ENCODE measurements around the gene ZNRF4. TPM values are rescaled to one million over a fixed set of nuclear protein-coding genes. Genes with fewer than 3 reads are reported as not detected.
"Not testable (repeated sequence)": the region's sequence is repeated elsewhere in the genome, so short reads cannot be mapped to it uniquely, and the experiment has no call there.

The ZNRF4 gene
- total RNA-seq, 1 donor from 2014 or later: not detected

DNA sequence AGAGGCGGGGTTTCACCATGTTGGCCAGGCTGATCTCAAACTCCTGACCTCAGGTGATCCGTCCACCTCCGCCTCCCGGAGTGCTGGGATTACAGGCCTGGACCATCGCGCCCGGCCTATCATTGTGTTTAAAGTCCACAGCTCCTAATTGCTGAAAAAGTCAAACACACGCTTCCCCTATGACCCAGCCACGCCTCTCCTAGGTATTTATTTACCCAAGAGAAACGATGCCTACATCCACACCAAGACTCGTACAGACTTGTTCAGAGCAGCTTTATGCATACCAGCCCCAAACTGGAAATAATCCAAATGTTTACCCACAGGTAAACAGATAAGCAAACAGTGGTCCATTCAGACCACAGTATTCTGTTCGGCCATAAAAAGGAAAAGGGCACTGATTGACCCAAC is 15.1 kb downstream of the ZNRF4 start:
- no peak for DNase-seq (ENCODE audit: extremely low read depth, low read depth, low spot score)

DNA sequence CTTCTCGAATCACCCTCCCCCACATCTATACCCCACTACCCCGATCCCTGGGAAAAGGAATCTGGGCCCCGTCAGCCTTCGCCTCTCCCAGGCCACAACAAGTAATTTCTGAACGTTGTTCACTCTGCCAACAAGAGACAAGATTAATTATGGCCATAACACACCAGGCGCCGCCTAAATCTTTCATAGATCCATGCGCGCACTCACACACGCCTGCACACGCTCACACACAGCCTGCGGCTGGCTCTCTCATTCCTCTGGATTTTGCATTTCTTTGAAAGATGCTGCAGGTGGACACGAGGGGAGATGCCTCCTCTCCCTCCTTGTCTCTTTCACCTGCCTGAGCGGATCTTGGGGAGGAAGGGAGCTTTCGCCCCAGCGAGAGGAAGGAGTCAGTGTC is 17.1 kb downstream of the ZNRF4 start:
- no peak for DNase-seq (ENCODE audit: extremely low read depth, low read depth, low spot score)

DNA sequence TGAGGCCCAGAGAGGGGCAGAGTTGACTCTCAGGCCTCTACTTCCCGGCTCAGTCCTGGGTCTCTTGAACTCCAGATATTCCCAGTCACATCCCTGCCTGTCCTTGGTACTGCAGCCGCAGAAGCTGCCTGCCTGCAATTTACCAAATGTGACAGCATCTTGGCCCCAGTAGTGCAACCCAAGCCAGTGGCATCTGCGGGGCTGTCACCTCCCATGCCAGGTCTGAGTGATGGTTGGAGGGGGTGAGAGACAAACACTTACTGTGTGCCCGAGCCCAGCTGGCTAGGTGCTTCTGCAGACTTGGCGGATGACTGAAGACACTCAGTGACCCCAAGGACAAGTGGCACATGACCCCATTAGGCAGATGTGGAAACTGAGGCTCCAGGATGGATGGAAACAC is 18.4 kb downstream of the ZNRF4 start:
- no peak for DNase-seq (ENCODE audit: extremely low read depth, low read depth, low spot score)

DNA sequence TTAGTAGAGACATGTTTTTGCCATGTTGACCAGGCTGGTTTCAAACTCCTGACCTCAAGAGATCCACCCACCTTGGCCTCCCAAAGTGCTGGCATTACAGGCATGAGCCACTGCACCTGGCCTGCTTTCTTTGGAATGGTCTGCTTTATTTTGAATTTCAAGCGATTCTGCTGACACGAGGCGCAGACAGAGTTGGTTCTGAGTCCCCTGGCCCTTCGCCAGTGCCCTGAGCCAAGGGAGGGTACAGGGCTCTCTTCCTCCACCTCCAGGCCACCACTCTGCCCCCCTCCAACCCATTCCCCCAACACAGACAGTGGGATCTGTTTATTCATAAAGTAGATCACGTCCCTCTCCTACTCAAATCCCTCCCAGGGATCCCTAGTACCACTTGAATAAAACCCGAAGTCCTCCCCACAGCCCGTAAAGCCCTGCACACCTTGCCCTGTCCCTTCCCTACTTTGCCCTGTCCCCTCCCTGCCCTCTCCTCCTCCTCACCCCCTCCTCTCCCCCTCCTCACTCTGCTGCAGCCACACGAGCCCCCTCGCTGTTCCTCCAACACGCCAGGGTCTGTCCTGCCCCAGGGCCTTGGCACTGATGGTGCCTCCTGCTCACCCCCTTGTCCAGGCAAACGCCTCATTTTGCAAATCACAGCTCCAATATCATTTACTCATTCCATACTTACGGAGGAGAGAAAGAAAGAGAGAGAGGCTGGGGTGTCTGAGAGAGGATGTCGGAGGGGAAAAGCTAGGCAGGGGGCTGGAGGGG is 22.4 kb downstream of the ZNRF4 start:
- no peak for DNase-seq (ENCODE audit: extremely low read depth, low read depth, low spot score)

DNA sequence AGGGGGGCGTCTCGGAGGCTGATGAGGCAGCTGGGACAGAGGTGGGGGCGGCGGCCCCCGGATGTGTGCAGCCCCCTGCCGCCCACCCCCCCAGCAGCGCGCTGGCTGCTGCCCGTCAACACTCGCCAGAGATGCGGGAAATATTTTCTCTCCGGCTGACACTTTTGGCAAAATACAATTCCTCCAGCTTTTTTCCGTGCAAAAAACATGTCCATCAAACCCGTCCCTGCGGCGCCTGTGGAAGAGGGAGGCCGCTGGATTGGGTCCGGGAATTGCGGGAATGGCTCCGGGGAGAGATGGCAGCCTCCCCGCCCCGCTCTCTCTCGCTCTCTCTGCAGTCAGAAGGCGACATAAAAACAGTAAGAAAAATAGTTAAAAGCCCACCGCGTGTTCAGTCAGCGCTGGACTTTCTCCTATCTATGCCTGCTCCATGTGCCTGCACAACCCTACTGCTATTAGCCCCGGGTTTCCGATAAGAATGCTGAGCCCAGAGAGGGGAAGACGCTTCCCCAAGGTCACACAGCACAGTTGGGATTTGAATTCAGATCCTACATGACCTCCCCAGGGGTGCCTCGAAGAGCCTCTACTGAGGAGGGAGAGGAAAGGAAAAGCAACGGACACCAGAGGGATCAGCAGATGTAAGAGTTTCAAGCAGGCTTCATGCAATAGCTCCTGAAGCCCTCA is 23.2 kb downstream of the ZNRF4 start:
- DNase-seq (ENCODE audit: extremely low read depth, low read depth, low spot score): no peak

DNA sequence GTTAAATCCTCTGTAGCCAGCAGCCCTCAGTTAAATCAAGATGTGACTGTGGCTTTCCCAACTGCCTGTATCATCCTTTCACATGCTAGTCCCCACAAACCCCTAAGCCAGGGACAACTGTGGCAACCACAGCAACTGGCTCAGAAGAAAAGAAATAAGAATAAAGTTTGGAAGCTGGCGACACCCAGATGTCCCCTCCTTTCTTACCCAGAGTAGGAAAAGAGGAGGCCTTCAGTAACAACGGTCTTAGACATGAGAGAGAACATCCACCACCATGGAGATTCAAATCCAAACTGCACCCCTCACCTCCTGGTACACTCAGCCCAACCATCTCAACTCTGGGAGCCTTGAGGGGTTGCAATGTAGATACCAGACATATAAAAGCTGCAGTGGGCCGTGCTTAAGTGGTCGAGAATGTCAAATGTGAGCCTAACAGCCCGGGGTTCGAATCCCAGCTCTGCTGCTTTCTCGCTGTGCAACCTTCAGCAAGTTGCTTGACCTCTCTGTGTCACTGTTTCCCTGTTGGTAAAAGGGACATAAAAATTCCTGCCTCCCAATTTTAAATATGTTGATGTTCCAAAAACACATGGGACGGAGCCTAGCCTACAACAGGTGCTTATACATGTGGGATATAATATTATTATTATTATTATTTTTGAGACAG is 23.8 kb downstream of the ZNRF4 start:
- DNase-seq (ENCODE audit: extremely low read depth, low read depth, low spot score): no peak

DNA sequence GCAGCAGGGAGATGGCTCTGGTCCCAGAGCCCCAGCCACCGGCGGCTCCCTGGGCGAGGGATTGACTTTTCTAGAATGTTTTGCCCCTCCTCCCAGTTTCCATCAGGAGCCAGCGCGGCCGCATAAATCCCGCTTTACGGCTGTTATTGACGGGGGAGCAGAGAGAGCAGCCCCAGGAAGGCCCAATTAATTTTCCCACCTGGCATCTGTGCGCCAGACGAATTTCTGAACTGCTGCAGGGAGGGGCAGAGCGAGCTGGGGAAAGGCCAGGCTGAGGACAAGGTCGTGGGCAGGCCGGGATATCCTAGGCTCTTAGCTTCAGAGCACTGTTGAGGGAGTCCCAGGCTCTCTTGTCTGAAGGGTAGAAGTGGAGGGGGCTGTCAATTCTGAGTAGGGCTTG is 24.7 kb downstream of the ZNRF4 start:
- no peak for DNase-seq (ENCODE audit: extremely low read depth, low read depth, low spot score)

DNA sequence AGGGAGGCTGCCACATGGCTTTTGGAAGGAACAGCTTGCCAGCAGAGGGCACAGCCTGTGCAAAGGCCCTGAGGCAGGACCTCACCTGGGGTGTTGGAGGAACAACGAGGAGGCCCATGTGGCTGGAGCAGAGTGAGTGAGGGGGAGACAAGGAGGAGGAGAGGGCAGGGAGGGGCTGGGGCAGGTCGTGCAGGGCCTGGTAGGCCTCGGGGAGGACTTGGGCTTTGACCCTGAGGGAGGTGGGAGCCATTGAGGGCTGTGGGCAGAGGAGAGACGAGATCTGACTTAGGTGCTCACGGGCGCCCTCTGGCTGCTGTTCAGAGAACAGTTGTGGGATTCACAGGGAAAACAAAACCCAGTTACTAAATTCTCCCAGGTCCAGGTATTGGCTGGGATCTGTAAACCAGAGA is 25.2 kb downstream of the ZNRF4 start:
- DNase-seq (ENCODE audit: extremely low read depth, low read depth, low spot score): no peak

DNA sequence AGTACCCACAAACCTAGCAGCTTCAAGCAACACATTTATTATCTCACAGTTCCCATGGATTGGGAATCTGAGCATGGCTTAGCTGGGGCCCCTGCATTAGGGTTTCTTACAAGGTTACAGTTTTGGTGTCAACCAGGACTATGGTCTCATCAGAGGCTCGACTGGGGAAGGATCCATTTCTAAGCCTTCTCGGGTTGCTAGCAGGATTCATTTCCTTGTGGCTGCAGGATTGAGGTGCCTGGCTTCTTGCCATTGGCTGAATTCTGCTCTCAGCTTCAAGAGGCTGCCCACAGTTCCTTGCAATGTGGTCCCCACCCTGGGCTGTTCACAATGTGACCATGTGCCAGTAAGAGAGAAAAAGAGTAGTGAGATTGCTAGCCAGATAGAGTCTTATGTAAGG is 26.7 kb downstream of the ZNRF4 start:
- DNase-seq (ENCODE audit: extremely low read depth, low read depth, low spot score): no peak

DNA sequence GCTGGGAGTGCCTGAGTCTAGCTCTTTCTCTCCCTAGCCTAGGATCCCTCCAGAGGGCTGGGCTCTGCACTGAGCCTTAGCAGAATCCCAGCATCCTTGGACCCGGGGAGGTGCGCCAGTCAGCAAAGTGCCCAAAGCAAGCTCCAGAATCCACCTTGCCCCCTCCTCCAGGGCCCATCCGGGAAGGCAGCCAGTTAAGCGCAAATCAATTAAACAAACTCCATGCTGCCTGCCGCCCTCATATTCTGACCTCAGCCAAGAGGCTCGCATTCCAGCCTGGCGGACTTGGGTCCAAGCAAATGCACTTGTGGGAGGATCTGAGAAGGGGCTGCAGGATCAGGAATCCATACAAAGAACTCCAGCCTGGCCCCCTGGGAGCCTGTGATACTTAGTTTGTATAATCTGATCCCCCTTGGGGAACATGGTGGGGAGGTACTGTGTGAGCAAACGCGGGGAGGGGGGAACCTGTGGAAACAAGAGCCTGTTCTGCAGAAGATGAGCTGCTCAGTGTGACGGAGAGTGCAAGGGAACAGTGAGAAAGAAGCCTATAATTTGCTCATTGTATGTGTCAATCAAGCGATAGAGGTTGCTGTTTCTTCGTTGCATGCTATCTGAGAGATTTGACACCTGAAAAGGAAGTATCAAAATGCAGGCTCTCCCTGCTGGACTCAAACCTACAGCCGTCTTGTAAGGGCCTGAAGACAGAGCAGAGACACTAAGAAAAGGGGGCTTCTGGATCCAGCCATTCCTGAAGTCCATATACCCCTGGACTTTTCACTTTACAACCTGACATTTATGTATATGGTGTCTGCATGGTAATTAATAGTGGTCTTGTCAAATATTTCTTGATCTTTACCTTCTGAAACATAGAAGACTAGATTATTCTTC is 29.4 kb downstream of the ZNRF4 start:
- DNase-seq (ENCODE audit: extremely low read depth, low read depth, low spot score): no peak

DNA sequence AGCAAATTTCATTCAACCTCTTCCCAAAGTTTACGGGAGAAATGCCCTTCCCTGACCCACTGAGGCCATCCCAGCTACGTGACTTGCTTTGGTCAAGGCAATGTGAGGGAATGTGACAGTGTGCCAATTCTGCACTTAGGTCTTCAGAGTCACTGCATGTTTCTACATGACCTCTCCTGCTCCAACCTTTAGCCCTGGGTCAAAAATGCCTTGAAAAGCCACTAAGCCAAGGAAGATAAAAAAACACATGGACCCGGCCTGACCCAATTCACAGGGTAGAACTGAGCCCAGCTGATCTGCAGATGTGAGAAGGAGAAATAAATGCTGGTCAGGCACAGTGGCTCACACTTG is 30.0 kb downstream of the ZNRF4 start:
- DNase-seq (ENCODE audit: extremely low read depth, low read depth, low spot score): no peak

DNA sequence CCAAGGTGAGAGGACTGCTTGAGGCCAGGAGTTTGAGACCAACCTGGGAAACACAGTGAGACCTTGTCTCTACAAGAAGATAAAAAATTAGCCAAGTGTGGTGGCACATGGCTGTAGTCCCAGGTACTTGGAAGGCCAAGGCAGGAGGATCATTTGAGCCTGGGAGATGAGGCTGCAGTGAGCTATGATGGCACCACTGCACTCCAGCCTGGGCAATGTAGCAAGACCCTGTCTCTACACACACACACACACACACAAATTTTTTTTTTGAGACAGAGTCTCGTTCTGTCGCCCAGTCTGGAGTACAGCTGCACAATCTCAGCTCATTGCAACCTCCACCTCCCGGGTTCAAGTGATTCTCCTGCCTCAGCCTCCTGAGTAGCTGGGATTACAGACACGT is 30.4 kb downstream of the ZNRF4 start:
- not testable (repeated sequence) for DNase-seq (ENCODE audit: extremely low read depth, low read depth, low spot score)

DNA sequence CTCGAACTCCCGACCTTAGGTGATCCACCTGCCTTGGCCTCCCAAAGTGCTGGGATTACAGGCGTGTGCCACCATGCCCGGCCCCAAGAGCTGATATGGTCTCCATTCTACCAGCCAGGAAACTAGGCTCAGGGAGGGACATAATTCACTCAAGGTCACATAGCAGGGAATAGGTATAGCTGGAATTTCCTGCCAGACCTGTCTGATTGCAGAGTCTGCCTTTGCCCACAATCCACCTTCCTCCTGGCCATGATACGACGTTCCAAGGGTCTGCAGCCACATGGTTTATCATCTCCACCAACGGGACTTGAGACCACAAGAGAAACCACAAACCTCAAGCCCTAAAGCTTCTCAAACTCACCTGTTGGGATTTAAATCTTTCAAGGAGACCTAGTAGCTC is 32.0 kb downstream of the ZNRF4 start:
- no peak for DNase-seq (ENCODE audit: extremely low read depth, low read depth, low spot score)

DNA sequence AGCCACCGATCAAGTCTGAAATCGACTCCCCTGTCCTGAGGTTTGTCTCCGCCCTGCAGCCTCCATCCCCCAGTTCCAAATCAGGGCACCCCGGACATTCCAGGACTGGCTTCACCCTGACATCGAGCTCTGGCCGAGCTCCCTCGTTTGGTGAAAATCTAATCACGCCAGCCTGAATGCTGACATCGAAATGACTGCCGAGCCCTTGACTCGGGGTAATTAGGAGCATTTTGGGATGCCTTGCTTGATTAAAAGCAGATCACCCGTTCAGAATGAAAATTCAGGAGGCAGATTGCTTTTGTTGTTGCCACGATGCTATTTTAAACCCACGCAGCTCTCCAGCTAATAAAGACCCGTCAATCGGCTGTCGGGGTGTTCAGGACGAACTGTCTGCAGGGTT is 34.3 kb downstream of the ZNRF4 start:
- DNase-seq (ENCODE audit: extremely low read depth, low read depth, low spot score): no peak

DNA sequence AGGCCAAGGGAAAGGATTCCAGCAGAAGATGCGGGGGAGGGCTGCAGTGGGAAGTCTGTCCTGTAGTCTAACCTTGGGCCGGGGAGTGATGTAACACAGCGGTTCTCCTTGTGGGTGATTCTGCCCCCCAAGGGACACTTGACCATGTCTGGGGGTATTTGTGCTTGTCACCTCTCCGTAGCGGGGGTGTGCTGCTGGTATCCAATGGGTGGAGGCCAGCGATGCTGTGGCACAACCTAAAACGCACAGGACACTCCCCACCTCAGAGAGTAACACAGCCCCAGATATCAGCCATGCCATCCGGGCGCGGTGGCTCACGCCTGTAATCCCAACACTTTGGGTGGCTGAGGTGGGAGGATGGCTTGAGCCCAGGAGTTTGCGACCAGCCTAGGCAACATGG is 36.3 kb downstream of the ZNRF4 start:
- no peak for DNase-seq (ENCODE audit: extremely low read depth, low read depth, low spot score)

DNA sequence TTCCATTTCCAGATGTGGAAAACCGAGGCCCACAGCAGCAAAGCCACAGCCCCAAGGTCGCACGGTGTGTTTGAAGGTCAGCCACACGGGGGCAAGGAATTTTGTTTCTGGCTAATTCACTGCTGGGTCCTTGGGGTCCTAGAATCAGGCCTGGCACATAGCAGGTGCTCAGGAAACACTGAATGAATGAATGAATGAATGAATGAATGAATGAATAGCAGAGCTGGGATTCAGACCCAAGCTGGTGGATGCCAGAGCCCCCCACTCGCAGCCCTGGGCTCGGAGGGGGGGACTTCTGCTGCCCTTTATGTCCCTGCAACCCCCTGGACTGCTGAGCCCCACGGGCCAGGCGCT is 37.0 kb downstream of the ZNRF4 start:
- no peak for DNase-seq (ENCODE audit: extremely low read depth, low read depth, low spot score)

DNA sequence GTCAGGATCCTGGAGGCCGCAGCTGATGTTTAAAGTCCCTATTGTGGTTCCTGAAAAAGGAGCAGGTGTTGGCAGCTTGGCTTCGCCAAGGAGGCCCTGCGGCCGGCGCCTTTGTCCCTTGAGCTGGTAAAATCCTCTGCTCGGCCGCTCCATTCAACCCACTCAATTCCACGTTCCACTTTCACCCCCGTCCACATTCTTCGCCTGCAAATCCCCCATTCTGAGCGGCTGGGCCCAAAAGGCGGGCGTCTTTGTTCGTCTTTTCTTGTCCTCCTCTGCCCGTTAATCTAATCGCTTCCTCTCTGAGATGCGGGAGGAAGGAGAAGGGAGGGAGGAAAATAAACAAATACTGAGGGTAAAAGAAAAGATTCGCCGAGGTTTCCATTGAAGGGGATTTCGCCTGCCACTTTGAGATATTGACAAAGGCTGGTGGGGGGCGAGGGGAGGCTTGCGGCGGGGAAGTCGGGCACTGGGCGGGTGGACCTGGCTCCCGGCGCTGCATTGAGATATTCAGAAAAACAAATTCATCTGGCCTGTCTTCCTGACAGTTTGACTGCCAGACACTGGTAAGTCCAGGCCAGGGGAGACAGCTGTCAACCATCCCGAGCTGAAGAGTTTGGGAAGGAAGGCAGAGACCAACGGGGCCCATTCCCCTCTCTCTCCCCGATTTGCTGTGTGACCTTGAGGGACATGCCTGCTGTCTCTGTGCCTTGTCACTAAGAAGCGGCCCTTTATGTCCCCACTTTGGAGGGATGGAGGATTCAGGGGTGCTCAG is 37.6 kb downstream of the ZNRF4 start:
- DNase-seq (ENCODE audit: extremely low read depth, low read depth, low spot score): no peak

DNA sequence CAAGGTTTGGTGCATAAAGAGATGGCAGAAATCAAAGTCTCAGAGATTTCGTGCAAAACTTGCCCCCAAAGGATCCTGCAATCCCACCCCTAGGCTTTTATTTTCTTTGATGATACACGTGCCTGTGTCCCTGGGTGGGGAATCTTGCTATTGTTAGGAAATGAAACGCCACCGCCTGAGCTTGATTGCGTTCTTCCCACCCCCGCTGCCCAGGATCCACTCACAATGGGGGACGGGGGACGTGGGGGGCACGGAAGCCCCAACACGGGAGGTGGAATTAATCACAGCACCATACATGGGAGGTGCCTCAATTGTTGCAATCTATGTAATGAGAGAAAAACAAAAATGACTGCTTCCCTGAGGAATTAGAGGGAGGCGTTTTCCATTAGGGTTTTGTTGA is 39.6 kb downstream of the ZNRF4 start:
- DNase-seq (ENCODE audit: extremely low read depth, low read depth, low spot score): no peak

DNA sequence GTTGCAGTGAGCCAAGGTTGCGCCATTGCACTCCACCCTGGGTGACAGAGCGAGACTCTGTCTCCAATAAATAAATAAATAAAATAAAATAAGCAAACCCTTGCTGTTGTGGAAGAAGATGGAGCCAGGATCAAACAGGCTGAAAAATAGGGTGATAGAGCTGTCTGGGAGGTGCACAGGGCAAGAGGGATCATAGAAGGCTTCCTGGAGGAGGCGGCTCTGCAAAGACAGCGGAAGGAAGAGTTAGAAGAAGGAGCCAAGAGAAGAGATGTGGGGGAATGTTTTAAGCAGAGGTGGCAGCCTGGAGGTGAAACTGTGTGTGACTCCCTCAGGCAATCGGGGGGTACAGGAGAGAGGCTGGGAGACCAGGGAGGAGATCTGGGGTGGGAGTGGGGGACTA is 40.6 kb downstream of the ZNRF4 start:
- no peak for DNase-seq (ENCODE audit: extremely low read depth, low read depth, low spot score)

DNA sequence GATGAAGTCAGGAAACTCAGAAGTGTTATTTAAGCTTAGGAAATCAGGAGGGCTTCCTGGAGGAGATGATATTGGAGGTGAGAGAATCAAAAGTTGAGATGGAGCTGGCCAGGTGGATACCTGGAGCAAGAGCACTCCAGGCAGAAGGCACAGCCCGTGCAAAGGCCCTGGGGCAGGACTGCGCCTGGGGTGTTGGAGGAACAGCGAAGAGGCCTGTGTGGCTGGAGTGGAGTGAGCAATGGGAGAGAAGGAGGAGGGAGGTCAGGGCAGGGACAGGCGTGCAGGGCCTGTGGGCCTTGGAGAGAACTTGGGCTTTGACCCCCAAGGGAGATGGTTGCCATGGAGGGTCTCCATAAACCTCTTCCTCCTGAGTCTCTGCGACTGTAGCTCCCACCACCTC is 42.1 kb downstream of the ZNRF4 start:
- DNase-seq (ENCODE audit: extremely low read depth, low read depth, low spot score): no peak

All from glomerular endothelial cell (primary cell).